HepG2 (cell line): ENCODE results near the gene COMMD9. TPM values are rescaled to one million over a fixed set of nuclear protein-coding genes. Genes with fewer than 3 reads are reported as not detected.

Experiments
- ATAC-seq: fragments of 200-7000 bp; cut with Tn5 transposase; 3 replicates; pipeline ENCODE4 v1.9.1; 2020; ENCODE audit warnings: mild to moderate bottlenecking, moderate library complexity
- BruUV-seq: library from RNA; stranded (reverse); fragments of 400-500 nt; replicated peaks from 2 replicates; lab custom pipeline; 2021; lab: Mats Ljungman, UMichigan
- CTCF ChIA-PET: fragments of 300-600 bp; formaldehyde crosslinking; extraction: SDS; loops from one replicate; lab custom pipeline; 2021; ENCODE audit warnings: low total read pairs, inconsistent platforms, low intra/inter-chr PET ratio; lab: Yijun Ruan, JAX
- POLR2A ChIA-PET: fragments of 350-600 bp; sonication (Branson Sonifier 250); formaldehyde crosslinking; loops from one replicate; lab custom pipeline; 2020; ENCODE audit warnings: antibody characterized with exemption, inconsistent platforms; lab: Yijun Ruan, JAX
- DNase-seq: peaks from one replicate; pipeline ENCODE4 v3.0.0-alpha.2; 2015; ENCODE audit warnings: low spot score
- FAIRE-seq: peaks from 3 replicates; lab custom pipeline; 2011; peaks lifted over from hg19 to GRCh38; lab: Jason Lieb, UNC
- H2AFZ ChIP-seq: one replicate; pipeline ENCODE4 v1.6.1; 2011; ENCODE audit warnings: low read length, inconsistent platforms
- H3K27ac ChIP-seq: fragments of 300-600 bp; 3 replicates; pipeline ENCODE4 v1.8.0; 2011; ENCODE audit warnings: mixed run types, mild to moderate bottlenecking, mixed read lengths, low read length, inconsistent platforms; ENCODE audit not compliant: insufficient read depth; ENCODE audit errors: extremely low read length
- H3K27me3 ChIP-seq, 2 experiments: fragments of 200-600 bp in 1 of 2; 2 replicates in 1 of 2; 3 replicates in 1 of 2; pipeline versions ENCODE4 v1.6.0 to v1.8.0; 2011; ENCODE audit warnings: low read length in 2 of 2, mild to moderate bottlenecking in 2 of 2, moderate library complexity in 2 of 2, inconsistent platforms in 1 of 2; ENCODE audit not compliant: insufficient read depth in 2 of 2, control insufficient read depth in 1 of 2
- H3K36me3 ChIP-seq, 2 experiments: fragments of 200-600 bp in 1 of 2; replicated peaks in 1 of 2; 2 replicates in 1 of 2; 3 replicates in 1 of 2; pipeline versions ENCODE4 v1.5.1 to v1.8.0; 2011; ENCODE audit warnings: low read length in 2 of 2, inconsistent platforms in 1 of 2; ENCODE audit not compliant: insufficient read depth in 2 of 2, control insufficient read depth in 1 of 2
- H3K4me1 ChIP-seq: 2 replicates; pipeline ENCODE4 v1.5.1; 2012; ENCODE audit warnings: low read length, inconsistent platforms; ENCODE audit not compliant: insufficient read depth
- H3K4me2 ChIP-seq: 2 replicates; pipeline ENCODE4 v1.6.0; 2011; ENCODE audit warnings: low read depth, low read length, inconsistent platforms
- H3K4me3 ChIP-seq, 3 experiments: fragments of 200-600 bp in 1 of 3; sonication (generic), shearing (Covaris generic) in 1 of 3; replicated peaks in 1 of 3; 2 replicates each; pipeline ENCODE4 v1.5.1; 2011 to 2016; ENCODE audit warnings: low read length in 3 of 3, inconsistent platforms in 2 of 3, low read depth in 2 of 3, mild to moderate bottlenecking in 2 of 3, control low read depth in 1 of 3, mixed read lengths in 1 of 3; ENCODE audit not compliant: insufficient read depth in 1 of 3
- H3K79me2 ChIP-seq: one replicate; pipeline ENCODE4 v1.6.1; 2011; ENCODE audit warnings: low read length, inconsistent platforms; ENCODE audit not compliant: insufficient read depth
- H3K9ac ChIP-seq: 2 replicates; pipeline ENCODE4 v1.6.0; 2011; ENCODE audit warnings: mild to moderate bottlenecking, low read depth, low read length, inconsistent platforms; ENCODE audit not compliant: insufficient read depth
- H3K9me3 ChIP-seq: 2 replicates; pipeline ENCODE4 v1.5.1; 2012; ENCODE audit warnings: mild to moderate bottlenecking, low read length
- H4K20me1 ChIP-seq: 2 replicates; pipeline ENCODE4 v1.6.0; 2011; ENCODE audit warnings: inconsistent platforms, mild to moderate bottlenecking, low read length, moderate library complexity; ENCODE audit not compliant: insufficient read depth
- ARHGAP35 ChIP-seq: sonication (generic); formaldehyde crosslinking; IDR thresholded peaks from 2 replicates; pipeline ENCODE4 v1.9.0; 2022; ENCODE audit warnings: mild to moderate bottlenecking, inconsistent platforms, moderate library complexity, missing genetic modification reagents, borderline replicate concordance
- NR2F1 ChIP-seq, 2 experiments: fragments of 450-650 bp in 1 of 2; formaldehyde crosslinking in 1 of 2; IDR thresholded peaks; 2 replicates each; pipeline versions ENCODE4 v1.5.0 to v1.6.1; 2016 to 2020; ENCODE audit warnings: mild to moderate bottlenecking in 1 of 2, missing compliant biosample characterization in 1 of 2, missing genetic modification reagents in 1 of 2, moderate library complexity in 1 of 2
- RAD21 ChIP-seq: fragments of 450-650 bp; formaldehyde crosslinking; IDR thresholded peaks from 2 replicates; pipeline ENCODE4 v1.5.0; 2020; ENCODE audit warnings: mild to moderate bottlenecking
- RAD51 ChIP-seq: fragments of 450-650 bp; IDR thresholded peaks from 2 replicates; pipeline ENCODE4 v1.6.1; 2016; ENCODE audit warnings: borderline replicate concordance
- SALL2 ChIP-seq: sonication (generic); formaldehyde crosslinking; IDR thresholded peaks from 2 replicates; pipeline ENCODE4 v1.8.1; 2023; ENCODE audit warnings: mild to moderate bottlenecking, missing genetic modification reagents, inconsistent platforms
- SAP130 ChIP-seq: IDR thresholded peaks from 2 replicates; pipeline ENCODE4 v1.6.1; 2016; ENCODE audit warnings: low read depth
- THYN1 ChIP-seq: sonication (generic); formaldehyde crosslinking; IDR thresholded peaks from 2 replicates; pipeline ENCODE4 v1.8.1; 2023; ENCODE audit warnings: low read depth, mild to moderate bottlenecking, moderate library complexity, missing genetic modification reagents, borderline replicate concordance
- ZMYM3 ChIP-seq: sonication (generic); formaldehyde crosslinking; IDR thresholded peaks from 2 replicates; pipeline ENCODE4 v1.5.1; 2020; ENCODE audit warnings: mild to moderate bottlenecking, missing genetic modification reagents
- ZNF124 ChIP-seq: sonication (generic); formaldehyde crosslinking; IDR thresholded peaks from 2 replicates; pipeline ENCODE4 v1.4.0; 2020; ENCODE audit warnings: missing genetic modification reagents
- ZNF180 ChIP-seq: sonication (generic); formaldehyde crosslinking; IDR thresholded peaks from 2 replicates; pipeline ENCODE4 v1.4.0; 2020; ENCODE audit warnings: low read depth, missing genetic modification reagents, borderline replicate concordance
- WGBS: methylation state at CpG from one replicate; pipeline ENCODE4 v1.1.6; 2017; ENCODE audit warnings: low lambda C conversion rate; 5-methylcytosine and 5-hydroxymethylcytosine counted together
- in situ Hi-C: cut with HindIII; loops from 2 replicates; pipeline ENCODE4 v1.10.0; 2017; ENCODE audit warnings: low pct_unique_long_range_greater_than_20kb; ENCODE audit not compliant: extremely low pct_ligation_motif_present
- intact Hi-C: fragments of 100-400 bp; cut with micrococcal nuclease; formaldehyde crosslinking; loops from one replicate; pipeline ENCODE4 v1.10.0; 2022; ENCODE audit not compliant: unreplicated experiment
- polyA plus RNA-seq, 8 experiments: library from polyadenylated mRNA; depleted of rRNA in 3 of 8; stranded (reverse) in 7 of 8; unstranded in 1 of 8; fragments of >200 nt; fragmentation: Illumina TruSeq in 4 of 8; extraction: Trizol in 4 of 8; gene quantifications; 2 replicates each; pipeline versions ENCODE4 v1.2.1 to v1.2.3, GENCODE V29; 2011 to 2016; ENCODE audit warnings: low read depth in 4 of 8, missing spikeins in 1 of 8, mixed read lengths in 1 of 8; ENCODE audit not compliant: insufficient read depth in 1 of 8
- total RNA-seq, 5 experiments: library from RNA; depleted of rRNA; stranded (reverse); fragments of >200 nt; fragmentation: Illumina TruSeq; extraction: Trizol; gene quantifications; 2 replicates each; pipeline ENCODE4 v1.2.3, GENCODE V29; 2016; ENCODE audit warnings: low read depth in 1 of 5
- TF ChIP-seq, protein P1 (sequence below): sonication (generic); formaldehyde crosslinking; IDR thresholded peaks from 2 replicates; pipeline ENCODE4 v1.8.1; 2023; ENCODE audit warnings: mild to moderate bottlenecking, missing genetic modification reagents

COMMD9 gene
- total and polyA plus RNA-seq, 2 of the 13 experiments (the other 11 are each of a cell fraction or from before 2014, with no cell fraction given) = 47.3 to 76.7 TPM

DNA sequence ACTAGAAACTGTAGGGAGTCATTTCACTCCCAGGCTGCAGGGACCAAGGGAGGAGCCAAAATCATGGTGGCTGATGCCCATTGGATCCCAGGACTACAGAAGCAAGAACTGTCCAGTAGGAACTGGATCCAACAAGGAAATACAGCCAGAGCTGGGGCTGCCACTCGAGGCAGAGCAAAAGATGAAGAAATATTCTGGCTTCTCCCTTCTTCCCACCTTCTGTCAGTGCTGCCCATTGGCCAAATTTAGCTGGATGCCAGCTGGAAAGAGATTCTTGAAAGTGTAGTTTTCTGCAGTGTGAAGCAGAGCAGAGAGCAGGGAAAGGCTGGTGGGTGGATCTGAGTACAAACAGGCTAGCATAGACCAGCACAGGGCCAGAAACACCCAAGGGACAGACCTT, 45.6 kb downstream of the COMMD9 start:
- Histone ChIP-seq H2AFZ (no peak overlapping the region), H3K9ac (no peak overlapping the region), H3K36me3 (no peaks in the 10 kb centered on the region), H4K20me1 (no peaks in the 10 kb centered on the region), H3K4me2 (no peak overlapping the region), H3K27me3 (no peaks in the 10 kb centered on the region), H3K27ac (no peak overlapping the region), H3K9me3 (no peaks in the 10 kb centered on the region), H3K79me2 (no peaks in the 10 kb centered on the region), H3K4me3 (no peak overlapping the region), H3K4me1 (no peaks in the 10 kb centered on the region)
- no peak for DNase-seq
- TF ChIP-seq ZNF180 (CRISPR knock-in tag) (no peak), ZNF124 (CRISPR knock-in tag) (no peak), SALL2 (CRISPR knock-in tag) (no peak), RAD51 (no peak), RAD21 (CRISPR knock-in tag) (no peak), NR2F1 (CRISPR knock-in tag; IDR thresholded peaks at IDR 0.05) (no peak), ARHGAP35 (CRISPR knock-in tag) (no peak), SAP130 (CRISPR knock-in tag) (no peak), THYN1 (CRISPR knock-in tag) (no peak), ZMYM3 (CRISPR knock-in tag) (no peak)
- TF ChIP-seq, protein P1, sequence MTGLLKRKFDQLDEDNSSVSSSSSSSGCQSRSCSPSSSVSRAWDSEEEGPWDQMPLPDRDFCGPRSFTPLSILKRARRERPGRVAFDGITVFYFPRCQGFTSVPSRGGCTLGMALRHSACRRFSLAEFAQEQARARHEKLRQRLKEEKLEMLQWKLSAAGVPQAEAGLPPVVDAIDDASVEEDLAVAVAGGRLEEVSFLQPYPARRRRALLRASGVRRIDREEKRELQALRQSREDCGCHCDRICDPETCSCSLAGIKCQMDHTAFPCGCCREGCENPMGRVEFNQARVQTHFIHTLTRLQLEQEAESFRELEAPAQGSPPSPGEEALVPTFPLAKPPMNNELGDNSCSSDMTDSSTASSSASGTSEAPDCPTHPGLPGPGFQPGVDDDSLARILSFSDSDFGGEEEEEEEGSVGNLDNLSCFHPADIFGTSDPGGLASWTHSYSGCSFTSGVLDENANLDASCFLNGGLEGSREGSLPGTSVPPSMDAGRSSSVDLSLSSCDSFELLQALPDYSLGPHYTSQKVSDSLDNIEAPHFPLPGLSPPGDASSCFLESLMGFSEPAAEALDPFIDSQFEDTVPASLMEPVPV (CRISPR knock-in tag) = no peak
- no peak for ATAC-seq
- BruUV-seq = no TSS peak
- in situ Hi-C loops = no loop called here
- no peak for FAIRE-seq
- WGBS = 0% methylated on average over 1 of the region's 1 CpG
- ChIA-PET CTCF (no interaction called here), POLR2A (no interaction called here)
- intact Hi-C loops = no loop called here
